Measurements from ENCODE around the gene GABARAPL1. TPM values are rescaled to one million over a fixed set of nuclear protein-coding genes. Genes with fewer than 3 reads are reported as not detected.

Gene GABARAPL1
- total RNA-seq, 2 donors from 2014 or later: 86.1 to 114 TPM

GRCh38 chr12:10249690-10250455 lies 37.2 kb downstream of the GABARAPL1 start:
- no peaks in the 10 kb centered on the region for H3K27me3 ChIP-seq (replicated peaks; ENCODE audit: insufficient read depth)
- H3K4me1 ChIP-seq (ENCODE audit: control insufficient read depth in 1 of 2, low read depth in 2 of 2): no peaks in the 10 kb centered on the region
- no peak for ATAC-seq (ENCODE audit: insufficient number of reproducible peaks, low FRiP score, low read depth)
- DNase-seq (ENCODE audit: low spot score): no peak
- H3K36me3 ChIP-seq: no peaks in the 10 kb centered on the region
- no peak overlapping the region for H3K4me3 ChIP-seq
- H3K9me3 ChIP-seq: no peaks in the 10 kb centered on the region
- TF ChIP-seq CTCF (IDR thresholded peaks at IDR 0.05): no peak
- H3K27ac ChIP-seq: no peak overlapping the region

- Histone ChIP-seq H3K36me3 (no peaks in the 10 kb centered on the region), H3K9me3 (peaks cover 3% of the 10 kb centered on the region), H3K4me3 (no peak overlapping the region), H3K27ac (no peak overlapping the region), H3K27me3 (replicated peaks; ENCODE audit: insufficient read depth) (no peaks in the 10 kb centered on the region), H3K4me1 (ENCODE audit: control insufficient read depth in 1 of 2, low read depth in 2 of 2) (no peaks in the 10 kb centered on the region)
- ATAC-seq (ENCODE audit: insufficient number of reproducible peaks, low FRiP score, low read depth): no peak
- no peak for TF ChIP-seq CTCF (IDR thresholded peaks at IDR 0.05)
- DNase-seq (ENCODE audit: low spot score): no peak
Measured at GRCh38 chr12:10251669-10252068, 39.0 kb downstream of the GABARAPL1 start.

GRCh38 chr12:10252201-10252600 lies 39.5 kb downstream of the GABARAPL1 start:
- Histone ChIP-seq H3K9me3 (peaks cover 3% of the 10 kb centered on the region), H3K4me3 (no peak overlapping the region), H3K27me3 (replicated peaks; ENCODE audit: insufficient read depth) (no peaks in the 10 kb centered on the region), H3K4me1 (ENCODE audit: control insufficient read depth in 1 of 2, low read depth in 2 of 2) (no peaks in the 10 kb centered on the region), H3K27ac (no peak overlapping the region), H3K36me3 (no peaks in the 10 kb centered on the region)
- DNase-seq (ENCODE audit: low spot score) (no peak), ATAC-seq (ENCODE audit: insufficient number of reproducible peaks, low FRiP score, low read depth) (no peak)
- no peak for TF ChIP-seq CTCF (IDR thresholded peaks at IDR 0.05)

GRCh38 chr12:10256064-10256463 lies 43.4 kb downstream of the GABARAPL1 start:
- no peak for TF ChIP-seq CTCF (IDR thresholded peaks at IDR 0.05)
- Histone ChIP-seq H3K27ac (no peak overlapping the region), H3K4me1 (ENCODE audit: control insufficient read depth in 1 of 2, low read depth in 2 of 2) (no peaks in the 10 kb centered on the region), H3K4me3 (no peak overlapping the region), H3K9me3 (peaks cover 3% of the 10 kb centered on the region), H3K27me3 (replicated peaks; ENCODE audit: insufficient read depth) (no peaks in the 10 kb centered on the region), H3K36me3 (no peaks in the 10 kb centered on the region)
- DNase-seq (ENCODE audit: low spot score): no peak
- ATAC-seq (ENCODE audit: insufficient number of reproducible peaks, low FRiP score, low read depth): no peak

GRCh38 chr12:10260927-10261326 lies 48.2 kb downstream of the GABARAPL1 start:
- Histone ChIP-seq H3K9me3 (no peaks in the 10 kb centered on the region), H3K27me3 (replicated peaks; ENCODE audit: insufficient read depth) (no peaks in the 10 kb centered on the region), H3K36me3 (no peaks in the 10 kb centered on the region), H3K4me1 (ENCODE audit: control insufficient read depth in 1 of 2, low read depth in 2 of 2) (no peaks in the 10 kb centered on the region), H3K27ac (no peak overlapping the region), H3K4me3 (no peak overlapping the region)
- TF ChIP-seq CTCF (IDR thresholded peaks at IDR 0.05): no peak
- ATAC-seq (ENCODE audit: insufficient number of reproducible peaks, low FRiP score, low read depth) (no peak), DNase-seq (ENCODE audit: low spot score) (no peak)

All from thoracic aorta (tissue), 2 donors.